HG03066 (cell line): ENCODE measurements around the gene BTC.
"Not testable (repeated sequence)": the region's sequence is repeated elsewhere in the genome, so short reads cannot be mapped to it uniquely, and the experiment has no call there.

Source experiments
- ATAC-seq: cut with Tn5 transposase; IDR thresholded peaks from one replicate; pipeline ENCODE4 v1.9.1; 2021; ENCODE audit warnings: low read depth; ENCODE audit not compliant: unreplicated experiment

Gene BTC, protein sequence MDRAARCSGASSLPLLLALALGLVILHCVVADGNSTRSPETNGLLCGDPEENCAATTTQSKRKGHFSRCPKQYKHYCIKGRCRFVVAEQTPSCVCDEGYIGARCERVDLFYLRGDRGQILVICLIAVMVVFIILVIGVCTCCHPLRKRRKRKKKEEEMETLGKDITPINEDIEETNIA

DNA sequence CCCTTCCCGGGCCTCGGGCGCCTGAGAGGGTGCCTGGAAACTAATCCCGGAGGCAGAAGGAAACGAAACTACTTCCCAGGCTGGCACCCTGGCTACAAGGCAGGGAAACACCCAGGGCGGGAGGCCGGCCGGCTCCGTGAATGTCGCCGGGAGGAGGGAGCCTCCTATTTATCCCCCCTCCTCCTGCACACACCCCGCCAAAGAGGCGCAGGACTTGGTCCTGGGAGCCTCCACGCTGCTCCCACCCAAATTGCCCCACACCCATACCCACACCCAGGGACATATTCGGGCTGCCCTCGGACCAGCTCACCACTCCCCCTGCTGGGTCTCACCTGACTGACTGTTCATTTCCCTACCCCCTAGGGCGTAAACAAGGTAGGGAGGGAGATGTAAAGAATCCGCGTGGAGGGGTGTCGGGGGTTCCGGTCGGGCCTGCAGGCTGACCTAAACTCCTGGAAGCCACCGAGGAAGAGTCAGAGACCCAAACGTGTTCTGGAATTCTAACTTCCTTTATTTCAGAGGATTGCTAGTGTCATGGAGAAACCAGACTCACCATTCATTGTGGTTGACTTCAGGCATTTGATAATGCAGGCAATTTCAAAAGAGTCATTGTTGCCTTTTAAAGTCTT, at the start of gene BTC:
Gene BTC (minus strand): TSS at position 142 of the 629 bp plus-strand sequence. CDS start 198 bp downstream, outside the sequence.
- ATAC-seq: no peak

DNA sequence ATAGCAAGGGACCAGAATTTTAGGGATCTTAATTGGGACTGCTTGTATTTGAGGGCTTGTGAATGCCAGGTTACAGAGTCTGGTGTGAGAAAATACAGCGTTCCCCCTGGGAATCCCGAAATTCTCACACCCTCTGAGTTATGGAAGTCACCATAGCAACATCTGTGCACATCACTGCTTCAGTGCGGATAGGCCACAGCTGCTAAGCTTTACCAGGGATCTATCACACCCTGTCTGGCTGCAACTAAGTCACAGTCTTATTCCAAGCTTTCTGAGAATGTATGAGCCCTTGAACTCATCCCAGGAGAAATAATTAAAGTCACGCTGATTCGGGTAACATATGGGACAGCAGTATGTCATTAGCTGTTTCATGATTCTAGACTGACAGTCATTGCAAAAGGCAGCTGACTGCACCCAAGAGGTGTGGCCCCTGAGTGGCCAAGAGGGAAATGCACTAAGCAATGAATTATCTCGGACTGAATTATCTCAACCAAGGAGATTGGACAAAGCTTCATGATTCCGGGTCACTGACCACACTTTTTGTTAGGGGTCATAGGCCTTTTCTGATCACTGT, 46.7 kb upstream of the BTC start:
- ATAC-seq: no peak

DNA sequence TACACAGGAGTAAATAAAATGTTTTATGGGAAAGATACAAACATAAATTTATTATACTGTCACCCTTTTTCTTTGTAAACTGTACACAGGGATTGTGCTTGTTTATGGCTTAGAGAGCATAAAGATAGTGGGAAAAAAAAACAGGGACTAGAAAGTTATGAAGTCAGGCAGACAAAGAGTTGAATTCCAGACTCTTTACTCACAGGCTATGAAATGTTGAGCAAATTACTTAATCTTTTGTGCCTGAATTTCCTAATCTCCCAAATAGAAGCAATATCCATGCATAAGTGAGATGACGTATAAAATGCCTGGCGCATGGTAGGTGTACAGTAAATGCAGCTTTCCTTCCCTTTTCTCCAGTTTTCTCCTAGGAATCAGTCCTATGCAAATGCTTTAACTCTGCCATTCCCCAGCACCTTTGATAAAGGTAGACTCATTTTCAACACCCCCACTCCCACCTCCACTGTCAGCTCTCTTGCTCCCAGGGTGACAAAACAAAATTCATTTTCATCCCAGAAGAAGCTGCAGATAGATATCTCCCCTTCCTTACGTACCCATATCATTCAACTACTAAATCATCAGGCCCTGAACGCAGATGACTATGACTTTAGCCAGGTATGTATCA, 44.5 kb upstream of the BTC start:
- no peak for ATAC-seq

DNA sequence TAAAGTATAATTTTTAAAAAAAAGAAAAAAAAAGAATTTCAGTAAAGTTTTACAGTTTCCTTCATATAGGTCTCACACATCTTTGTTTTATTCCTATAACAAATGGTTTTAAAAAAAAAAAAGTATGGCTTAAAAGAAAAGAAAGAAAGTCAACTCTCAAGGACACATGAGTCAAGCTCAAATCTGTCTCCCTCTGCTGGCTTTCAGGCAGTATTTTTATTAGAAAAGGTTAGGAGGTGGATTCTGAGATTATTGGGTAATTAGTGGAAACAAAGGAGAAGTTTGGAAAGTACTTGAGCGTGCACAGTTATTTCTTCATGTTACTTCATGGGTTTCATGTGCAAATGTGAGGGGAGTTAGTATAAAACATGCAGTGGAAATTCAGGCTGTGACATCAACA, 36.6 kb upstream of the BTC start:
- no peak for ATAC-seq

DNA sequence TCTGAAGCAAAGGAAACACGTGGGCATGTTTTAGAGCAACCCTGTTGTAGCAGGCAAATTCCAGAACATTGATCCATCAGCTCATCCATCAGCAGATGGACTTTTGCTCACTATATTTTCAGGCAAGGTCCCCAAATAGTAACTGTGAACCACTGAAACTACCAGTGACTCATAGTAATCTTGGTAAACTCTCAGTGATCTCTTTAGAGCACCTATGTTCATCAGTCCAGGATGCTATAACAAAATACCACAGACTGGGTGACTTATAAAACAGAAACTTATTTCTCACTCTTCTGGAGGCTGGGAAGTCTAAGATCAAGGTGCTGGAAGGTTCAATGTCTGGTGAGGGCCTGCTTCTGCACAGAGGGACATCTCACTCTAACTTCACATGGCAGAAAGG, 28.9 kb upstream of the BTC start:
- peak; percentile 72 for ATAC-seq

DNA sequence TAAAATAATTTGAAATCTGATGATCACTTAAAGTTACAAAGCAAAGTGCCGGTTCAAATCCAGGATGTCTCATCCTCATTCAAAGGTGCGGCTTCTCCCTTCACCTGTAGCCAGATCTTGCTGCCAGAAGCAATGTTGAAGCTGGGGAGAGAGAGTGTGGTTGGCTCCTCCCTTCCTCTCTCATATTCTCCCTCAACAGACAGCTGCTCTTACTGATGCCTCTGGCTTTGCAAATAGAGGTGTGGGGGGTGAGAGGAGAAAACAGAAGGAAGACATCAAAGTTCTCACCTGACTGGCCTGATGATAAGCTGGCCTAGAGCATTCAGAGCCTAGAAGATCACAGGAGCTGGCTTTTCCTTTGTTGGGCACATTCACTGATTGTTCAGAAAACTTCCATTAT, 28.3 kb upstream of the BTC start:
- ATAC-seq: no peak

DNA sequence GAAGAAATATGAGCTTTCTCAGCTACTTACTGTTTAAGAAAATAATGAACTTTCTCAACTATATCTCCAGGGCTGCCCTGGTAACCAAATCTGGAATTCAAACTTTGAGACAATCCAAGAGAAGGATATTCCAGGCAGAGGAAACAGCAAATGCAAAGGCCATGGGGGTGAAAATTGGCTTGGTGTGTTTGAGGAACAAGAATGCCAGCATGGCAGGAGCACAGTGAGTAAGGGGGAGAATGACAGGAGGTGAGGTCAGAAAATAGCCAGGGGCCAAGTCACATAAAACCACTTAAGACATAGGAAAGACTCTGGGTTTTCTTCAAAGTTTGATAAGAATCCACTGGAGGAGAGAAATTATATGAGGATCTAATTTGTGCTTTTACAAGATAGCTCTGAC, 27.2 kb upstream of the BTC start:
- ATAC-seq: no peak

DNA sequence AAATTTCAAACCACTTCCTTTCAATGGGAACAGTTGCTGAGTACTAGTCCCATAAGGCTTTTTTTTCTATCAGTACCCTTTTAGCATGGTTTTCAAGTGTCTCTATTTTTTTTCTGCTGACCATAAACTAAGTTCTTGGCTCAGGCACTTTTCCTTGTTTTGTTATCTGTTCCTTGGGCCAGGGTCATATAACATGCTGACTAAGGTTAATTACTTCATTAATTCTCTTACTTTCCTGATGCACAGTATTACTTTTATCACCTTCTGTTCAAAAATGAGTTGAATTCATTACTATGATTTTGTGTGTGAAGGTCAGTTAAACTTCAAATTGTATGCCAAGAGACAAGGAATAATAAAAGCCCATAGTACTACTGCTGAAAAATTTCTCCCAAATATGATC, 19.7 kb upstream of the BTC start:
- ATAC-seq: no peak

DNA sequence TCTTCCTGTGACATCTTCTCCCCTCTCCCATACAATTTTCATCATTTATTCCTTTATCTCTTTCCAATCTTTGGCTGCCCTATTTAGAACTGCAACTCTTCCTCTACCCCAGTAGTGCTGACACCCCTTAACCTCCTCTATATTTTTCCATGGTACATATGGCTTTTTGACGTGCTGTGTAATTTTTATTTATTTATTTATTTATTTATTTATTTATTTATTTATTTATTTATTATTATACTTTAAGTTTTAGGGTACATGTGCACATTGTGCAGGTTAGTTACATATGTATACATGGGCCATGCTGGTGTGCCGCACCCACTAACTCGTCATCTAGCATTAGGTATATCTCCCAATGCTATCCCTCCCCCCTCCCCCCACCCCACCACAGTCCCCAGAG, 17.7 kb upstream of the BTC start:
- ATAC-seq: not testable (repeated sequence)

DNA sequence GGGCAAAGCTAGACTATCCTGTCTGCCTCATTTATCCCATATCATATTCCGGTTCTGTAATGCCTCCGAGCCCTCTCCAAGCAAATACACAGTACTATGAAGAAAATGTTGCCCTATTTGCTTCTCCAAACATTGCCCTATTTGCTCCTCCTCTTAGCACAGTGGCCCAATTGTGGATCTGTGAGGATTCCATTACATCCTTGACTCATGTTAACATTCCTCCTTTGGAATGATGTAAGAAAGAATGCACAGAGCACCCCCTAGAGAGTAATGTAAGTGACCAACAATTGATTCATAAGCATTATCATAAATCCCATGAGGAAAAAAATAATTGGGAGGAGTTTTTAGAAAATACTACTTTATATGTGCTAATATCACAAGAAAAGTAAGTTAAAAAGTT, 11.3 kb upstream of the BTC start:
- no peak for ATAC-seq

DNA sequence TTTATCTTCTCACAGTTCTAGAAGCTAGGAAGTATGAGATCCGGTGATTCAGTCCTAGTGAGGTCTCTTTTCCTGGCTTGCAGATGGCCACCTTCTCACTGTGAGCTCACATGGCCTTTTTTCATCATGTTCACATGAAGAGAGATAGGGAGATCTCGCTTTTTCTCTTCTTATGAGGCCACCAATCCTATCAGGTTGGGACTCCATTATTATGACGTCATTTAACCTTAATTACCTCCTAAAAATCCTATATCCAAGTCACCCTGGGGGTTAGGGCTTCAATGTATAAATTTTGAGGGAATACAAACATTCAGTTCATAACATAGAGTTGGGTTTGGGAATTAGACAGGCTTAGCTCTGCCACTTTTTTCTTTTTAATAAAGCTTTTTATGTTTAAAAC, 6.0 kb upstream of the BTC start:
- no peak for ATAC-seq

DNA sequence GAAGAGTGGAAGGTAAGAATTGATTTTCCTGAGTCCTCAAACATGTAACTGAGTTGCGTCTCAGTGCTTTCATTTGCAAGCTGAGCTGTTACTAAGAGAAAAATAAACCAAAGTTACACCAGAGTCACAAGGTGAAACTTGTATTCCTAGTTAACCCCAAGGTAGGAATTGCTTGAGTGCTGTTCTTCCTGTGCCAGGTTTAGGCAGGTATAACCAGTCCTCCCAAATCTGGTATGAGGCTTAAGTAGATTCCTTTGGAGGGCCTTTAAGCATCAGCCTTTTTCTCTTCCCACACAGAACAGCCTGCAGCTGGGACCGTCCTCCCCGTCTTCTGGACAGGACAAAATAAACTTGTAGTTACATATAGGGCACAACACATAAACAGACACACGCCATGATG, 2.3 kb upstream of the BTC start:
- no peak for ATAC-seq

DNA sequence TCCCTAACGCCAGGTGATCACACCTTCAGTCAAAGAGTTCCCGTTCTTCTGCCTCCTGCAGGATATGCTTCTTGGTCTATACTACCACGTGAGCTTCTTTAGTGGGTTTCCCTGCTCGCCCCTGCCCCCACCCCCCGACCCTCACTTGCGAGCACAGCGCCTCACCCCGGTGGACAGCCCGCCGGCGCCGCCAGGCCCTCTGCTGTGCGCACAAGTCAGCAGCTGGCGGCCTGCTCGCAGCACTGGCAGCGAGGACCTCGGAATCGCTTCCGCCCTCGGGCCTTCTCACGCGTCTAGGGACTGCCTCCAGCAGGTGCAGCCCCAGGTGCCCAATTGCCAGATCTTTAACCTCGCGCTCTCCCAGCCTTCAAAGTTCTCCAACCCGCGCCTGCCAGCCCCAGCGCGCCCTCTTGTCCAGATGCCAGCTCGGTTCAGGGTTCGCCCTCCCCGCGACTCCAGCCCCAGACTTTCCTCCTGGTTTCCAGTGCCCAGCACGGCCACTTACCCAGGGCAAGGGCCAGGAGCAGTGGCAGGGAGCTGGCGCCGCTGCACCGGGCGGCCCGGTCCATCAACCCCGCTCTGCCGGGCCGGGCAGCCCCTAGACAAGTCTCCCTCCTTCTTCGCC, 454 bp downstream of the BTC start:
- no peak for ATAC-seq

DNA sequence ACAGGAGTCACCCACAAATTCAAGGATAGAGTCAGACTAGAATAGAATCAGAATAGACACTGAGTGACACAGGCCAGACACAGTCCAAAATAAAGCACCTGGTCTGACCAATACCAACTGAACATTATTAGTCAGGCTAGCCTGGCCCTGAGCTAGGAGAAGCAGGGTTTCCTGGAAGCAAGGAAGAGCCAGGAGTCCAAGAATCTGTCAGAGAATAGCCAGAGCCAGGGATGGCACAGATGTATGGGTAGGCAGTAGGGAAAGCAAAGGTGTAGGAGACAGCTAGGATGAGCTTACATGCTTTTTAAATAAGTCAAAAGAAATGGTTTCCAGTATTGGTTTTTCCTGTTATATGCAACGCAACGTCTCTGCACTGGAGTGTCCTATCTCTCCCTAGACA, 3.7 kb downstream of the BTC start:
- ATAC-seq: no peak

DNA sequence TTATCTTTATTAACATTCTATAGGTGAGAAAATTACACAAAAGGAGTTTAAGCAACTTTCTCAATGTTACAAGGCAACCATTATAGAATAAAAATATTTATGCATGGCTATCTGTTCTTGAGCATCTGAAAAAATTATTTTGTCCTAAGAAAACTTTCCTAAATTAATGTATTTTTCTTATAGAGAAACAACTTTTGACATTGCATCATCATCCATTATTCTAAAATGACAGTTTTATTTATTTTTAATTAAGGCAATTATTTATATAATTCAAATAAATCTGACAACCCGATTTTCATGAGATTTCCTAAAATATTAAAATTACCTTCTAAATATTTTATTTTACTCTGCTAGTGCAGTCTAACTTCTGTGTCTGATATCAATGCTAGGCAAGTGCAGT, 4.8 kb downstream of the BTC start:
- ATAC-seq: no peak

DNA sequence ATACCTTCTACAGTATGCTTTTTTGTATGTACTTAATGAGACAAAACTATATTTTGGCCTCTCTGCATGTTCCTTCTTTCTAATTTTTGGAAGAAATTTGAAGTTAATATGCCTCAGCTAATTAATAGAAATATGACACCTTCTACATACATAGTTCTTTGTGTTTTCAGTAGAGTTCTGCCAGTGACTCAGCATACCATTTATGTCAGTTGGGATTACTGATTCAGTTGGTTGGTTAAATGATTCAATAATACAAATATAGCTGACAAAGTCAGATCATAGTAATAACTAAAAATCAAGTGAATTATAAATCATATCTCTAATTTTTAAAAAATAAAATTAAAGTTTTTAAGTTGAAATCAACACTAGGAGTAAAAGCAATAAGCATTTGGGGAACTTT, 16.8 kb downstream of the BTC start:
- ATAC-seq: no peak

DNA sequence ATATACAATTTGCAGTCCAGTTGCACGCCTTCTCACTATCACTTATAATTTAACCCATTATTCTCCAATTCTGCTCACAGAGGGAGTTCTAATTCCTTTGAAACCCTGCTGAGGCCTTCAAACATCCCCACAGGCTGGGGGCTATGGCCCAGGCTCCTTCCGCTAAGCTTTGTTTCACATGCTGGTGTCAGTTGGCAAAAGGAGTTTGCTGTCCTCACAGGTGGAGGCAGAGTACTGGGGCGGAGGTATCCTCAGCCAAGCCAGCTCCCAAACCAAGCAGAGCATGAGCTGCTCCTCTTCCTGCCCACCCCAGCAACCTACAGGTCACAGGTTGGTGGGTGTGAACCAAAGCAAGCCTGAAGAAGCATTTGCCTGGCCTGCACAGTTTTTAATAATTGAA, 21.5 kb downstream of the BTC start:
- ATAC-seq: no peak

DNA sequence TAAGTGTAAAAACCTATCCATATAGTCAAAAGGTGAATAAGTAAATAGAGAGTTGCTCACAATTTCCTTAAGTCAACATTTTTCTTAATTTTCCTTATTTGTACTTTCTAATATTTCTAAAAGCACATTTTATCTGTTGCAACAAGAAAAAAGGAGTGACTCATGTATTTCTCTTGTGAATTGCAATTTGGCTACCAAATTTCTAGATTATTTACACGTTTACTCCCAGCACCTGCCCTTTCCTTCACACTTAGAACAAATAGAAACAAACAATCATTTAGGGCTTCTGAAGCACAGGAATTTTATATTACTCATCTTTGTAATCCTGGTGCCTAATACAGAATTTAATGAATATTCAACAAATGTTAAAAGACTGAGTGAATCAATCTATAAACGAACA, 22.2 kb downstream of the BTC start:
- no peak for ATAC-seq

DNA sequence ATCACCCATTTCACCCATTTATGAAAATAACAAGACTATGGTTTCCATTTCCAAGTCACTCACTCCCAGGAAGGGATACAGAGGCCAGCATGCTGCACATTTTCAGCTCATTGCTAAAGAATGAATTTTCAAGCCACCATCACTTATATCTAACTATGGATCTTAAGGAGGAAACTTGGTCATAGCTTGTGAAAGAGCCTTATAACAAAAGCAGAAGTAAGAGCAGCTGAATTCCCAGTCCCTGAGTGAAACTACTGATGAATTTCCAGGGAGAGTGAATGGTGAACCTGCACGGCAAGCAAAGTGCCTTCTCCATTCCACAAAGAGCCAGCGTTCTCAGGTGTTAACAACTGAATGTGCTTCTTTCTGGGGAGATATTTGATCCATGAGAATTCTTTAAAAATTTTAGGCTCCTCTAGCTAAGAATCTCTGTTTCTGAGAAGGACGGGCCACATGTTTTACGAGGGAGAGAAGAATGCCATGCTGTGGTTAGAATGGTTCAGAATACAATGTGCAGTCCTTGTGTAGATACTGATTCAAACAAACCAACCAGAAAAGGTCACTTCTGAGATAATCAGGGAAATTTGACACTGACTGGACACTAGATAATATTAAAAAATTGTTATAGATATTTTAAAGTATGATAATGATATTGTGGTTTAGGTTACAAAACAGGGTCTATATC, 24.0 kb downstream of the BTC start:
- no peak for ATAC-seq

DNA sequence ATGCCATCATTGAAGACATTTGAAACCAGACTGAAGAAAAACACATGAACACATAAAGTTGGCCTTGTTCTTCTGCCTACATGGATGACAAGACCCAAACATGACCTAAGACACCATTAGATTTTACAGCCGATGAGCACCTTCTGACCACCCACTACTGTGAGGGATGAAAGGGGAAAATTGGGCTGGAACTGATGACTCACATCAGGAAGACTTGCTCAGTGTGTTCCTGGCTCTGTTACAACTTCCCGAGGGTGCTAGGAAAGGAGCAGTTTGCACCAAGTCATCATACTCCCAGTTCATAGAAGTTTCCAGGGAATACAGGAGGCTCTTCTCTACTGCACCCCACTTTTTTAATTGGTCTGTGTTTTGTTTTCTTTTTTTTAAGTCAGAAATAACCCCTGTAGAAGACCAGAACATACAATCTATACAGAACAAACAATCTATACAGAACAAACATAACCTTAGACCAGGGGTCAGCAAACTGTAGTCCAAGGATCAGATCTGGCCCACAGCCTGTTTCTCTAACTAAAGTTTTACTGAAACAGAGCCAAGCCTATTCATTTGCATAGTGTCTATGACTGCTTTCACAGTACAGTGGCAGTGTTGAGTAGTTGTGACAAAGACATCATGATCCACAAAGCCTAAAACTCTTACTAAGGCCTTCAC, 25.3 kb downstream of the BTC start:
- no peak for ATAC-seq
